ENCODE measurements around the gene SLC27A3. TPM values are rescaled to one million over a fixed set of nuclear protein-coding genes. Genes with fewer than 3 reads are reported as not detected.
A peak's percentile ranks its signal among the peaks of the same experiment; 100 is the strongest.

SLC27A3 gene
- total RNA-seq, 1 donor from 2014 or later = 99.6 TPM

GRCh38 chr1:153771841-153772593, 3.2 kb upstream of the SLC27A3 start:
- intact Hi-C loops (cut with DNase I) = no loop called here
- Histone ChIP-seq H3K4me1 (peaks cover 85% of the 10 kb centered on the region), H3K27me3 (ENCODE audit: low read depth) (no peaks in the 10 kb centered on the region), H3K9me3 (no peaks in the 10 kb centered on the region), H3K4me3 (no peak overlapping the region), H3K27ac (peak overlapping the region; percentile 89), H3K36me3 (peaks cover 63% of the 10 kb centered on the region)
- peak; percentile 44 for TF ChIP-seq CTCF (IDR thresholded peaks at IDR 0.05)
- DNase-seq (no peak), ATAC-seq (no peak)

DNA sequence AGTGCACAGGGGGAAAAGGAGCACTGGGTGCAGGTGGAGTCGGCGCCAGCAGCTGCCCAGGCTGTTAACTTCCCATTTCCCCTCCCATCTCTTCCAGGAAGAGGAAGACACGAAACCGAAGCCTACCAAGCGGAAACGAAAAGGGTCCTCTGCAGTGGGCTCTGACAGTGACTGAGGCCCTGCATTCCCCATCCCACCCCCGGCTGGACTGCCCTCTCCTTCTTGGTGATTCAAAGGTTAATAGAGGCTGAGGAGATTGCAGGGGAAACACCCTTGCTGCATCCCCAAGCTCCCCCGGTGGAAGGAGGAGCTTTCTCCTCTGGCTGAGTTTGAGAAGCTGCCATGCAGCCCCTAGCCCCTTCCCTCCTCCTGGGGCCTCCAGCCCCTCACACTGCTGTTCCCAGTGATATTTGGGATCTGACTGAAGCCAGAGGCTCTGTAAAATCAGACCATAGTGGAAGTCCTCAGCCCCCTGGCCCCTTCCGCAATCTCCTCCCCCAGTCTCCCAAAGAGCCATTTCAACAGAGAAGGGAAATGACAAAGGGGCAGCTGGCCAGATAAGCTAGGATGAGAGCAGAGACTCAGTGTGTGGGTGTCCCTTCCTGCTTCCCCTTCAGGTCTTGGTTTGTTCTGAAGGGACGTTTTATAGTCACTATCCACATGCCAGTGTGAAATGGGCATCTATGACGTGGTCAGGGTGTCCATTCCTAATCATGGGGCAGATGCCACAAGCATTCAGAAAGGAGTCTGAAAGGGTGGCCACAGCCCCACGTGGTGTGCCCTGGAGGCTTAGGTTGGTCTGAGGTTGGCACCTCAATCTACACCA, 1.9 kb upstream of the SLC27A3 start:
- Histone ChIP-seq H3K4me3 (peak overlapping the region; percentile 11), H3K27ac (peak overlapping the region; percentile 89), H3K4me1 (peaks cover 91% of the 10 kb centered on the region), H3K36me3 (peaks cover 50% of the 10 kb centered on the region), H3K27me3 (ENCODE audit: low read depth) (no peaks in the 10 kb centered on the region), H3K9me3 (no peaks in the 10 kb centered on the region)
- DNase-seq (no peak), ATAC-seq (peak; percentile 1 to 29)
- intact Hi-C loops (cut with DNase I) = no loop called here
- no peak for TF ChIP-seq CTCF (IDR thresholded peaks at IDR 0.05)

- Histone ChIP-seq H3K9me3 (no peaks in the 10 kb centered on the region), H3K4me1 (peaks cover 85% of the 10 kb centered on the region), H3K27me3 (ENCODE audit: low read depth) (no peaks in the 10 kb centered on the region), H3K36me3 (peaks cover 48% of the 10 kb centered on the region), H3K4me3 (no peak overlapping the region), H3K27ac (peak overlapping the region; percentile 89)
- intact Hi-C loops (cut with DNase I) = no loop called here
- ATAC-seq (no peak), DNase-seq (no peak)
- no peak for TF ChIP-seq CTCF (IDR thresholded peaks at IDR 0.05)
These were observed 1.1 kb upstream of the SLC27A3 start for GRCh38 chr1:153774026-153774595.

DNA sequence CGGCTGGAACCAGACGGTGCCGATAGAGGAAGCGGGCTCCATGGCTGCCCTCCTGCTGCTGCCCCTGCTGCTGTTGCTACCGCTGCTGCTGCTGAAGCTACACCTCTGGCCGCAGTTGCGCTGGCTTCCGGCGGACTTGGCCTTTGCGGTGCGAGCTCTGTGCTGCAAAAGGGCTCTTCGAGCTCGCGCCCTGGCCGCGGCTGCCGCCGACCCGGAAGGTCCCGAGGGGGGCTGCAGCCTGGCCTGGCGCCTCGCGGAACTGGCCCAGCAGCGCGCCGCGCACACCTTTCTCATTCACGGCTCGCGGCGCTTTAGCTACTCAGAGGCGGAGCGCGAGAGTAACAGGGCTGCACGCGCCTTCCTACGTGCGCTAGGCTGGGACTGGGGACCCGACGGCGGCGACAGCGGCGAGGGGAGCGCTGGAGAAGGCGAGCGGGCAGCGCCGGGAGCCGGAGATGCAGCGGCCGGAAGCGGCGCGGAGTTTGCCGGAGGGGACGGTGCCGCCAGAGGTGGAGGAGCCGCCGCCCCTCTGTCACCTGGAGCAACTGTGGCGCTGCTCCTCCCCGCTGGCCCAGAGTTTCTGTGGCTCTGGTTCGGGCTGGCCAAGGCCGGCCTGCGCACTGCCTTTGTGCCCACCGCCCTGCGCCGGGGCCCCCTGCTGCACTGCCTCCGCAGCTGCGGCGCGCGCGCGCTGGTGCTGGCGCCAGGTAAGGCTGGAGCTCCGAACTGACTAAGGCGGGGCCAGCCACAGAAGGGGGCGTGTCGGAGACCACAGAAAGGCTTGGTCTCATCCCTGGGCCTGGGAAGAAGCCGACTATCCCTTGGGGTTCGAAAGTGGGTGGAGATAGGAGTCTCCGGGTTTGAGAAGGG, 486 bp downstream of the SLC27A3 start:
- intact Hi-C loops (cut with DNase I) = no loop called here
- no peak for TF ChIP-seq CTCF (IDR thresholded peaks at IDR 0.05)

GRCh38 chr1:153776352-153776751, 1.1 kb downstream of the SLC27A3 start:
- H3K4me1 ChIP-seq = peaks cover 78% of the 10 kb centered on the region
- intact Hi-C loops (cut with DNase I) = no loop called here

More for the DNA sequence above, 486 bp downstream of the SLC27A3 start:
- Histone ChIP-seq H3K9me3 (no peaks in the 10 kb centered on the region), H3K27ac (peak overlapping the region; percentile 89), H3K27me3 (ENCODE audit: low read depth) (no peaks in the 10 kb centered on the region), H3K4me1 (peaks cover 84% of the 10 kb centered on the region), H3K36me3 (peaks cover 35% of the 10 kb centered on the region), H3K4me3 (peak overlapping the region; percentile 88)
- ATAC-seq (peak; percentile 73 to 82), DNase-seq (peak; percentile 89)

More at GRCh38 chr1:153776352-153776751, 1.1 kb downstream of the SLC27A3 start:
- Histone ChIP-seq H3K27me3 (ENCODE audit: low read depth) (no peaks in the 10 kb centered on the region), H3K4me3 (peak overlapping the region; percentile 88), H3K36me3 (peaks cover 29% of the 10 kb centered on the region), H3K27ac (peak overlapping the region; percentile 89), H3K9me3 (no peaks in the 10 kb centered on the region)
- DNase-seq (peak; percentile 50), ATAC-seq (peak in 1 of 2 donors; percentile 1)
- TF ChIP-seq CTCF (IDR thresholded peaks at IDR 0.05) = no peak
